AG04450 (cell line): Measurements from ENCODE around the gene SPOUT1. TPM values are rescaled to one million over a fixed set of nuclear protein-coding genes. Genes with fewer than 3 reads are reported as not detected.
"Not testable (repeated sequence)": the region's sequence is repeated elsewhere in the genome, so short reads cannot be mapped to it uniquely, and the experiment has no call there.

ENCODE experiments used
- CTCF ChIA-PET: fragments of 300-600, 350-600 bp; formaldehyde crosslinking; extraction: SDS; loops from one replicate; lab custom pipeline; 2022; ENCODE audit warnings: antibody characterized with exemption, inconsistent platforms; lab: Charles Lee
- POLR2A ChIA-PET: fragments of 350-600 bp; formaldehyde crosslinking; extraction: SDS; loops from one replicate; lab custom pipeline; 2021; ENCODE audit warnings: antibody characterized with exemption, inconsistent platforms; lab: Yijun Ruan, JAX
- DNase-seq: peaks from one replicate; pipeline ENCODE4 v3.0.0-alpha.2; 2011; ENCODE audit warnings: low read depth, low spot score
- H3K27ac ChIP-seq: one replicate; pipeline ENCODE4 v1.5.1; 2012; ENCODE audit warnings: low read depth, low read length, control low read depth
- H3K27me3 ChIP-seq: one replicate; pipeline ENCODE4 v1.6.0; 2012; ENCODE audit warnings: low read length; ENCODE audit not compliant: control insufficient read depth, insufficient read depth
- H3K4me3 ChIP-seq: 2 replicates; pipeline ENCODE4 v1.5.1; 2011; ENCODE audit warnings: mild to moderate bottlenecking, low read depth, low read length, control low read depth
- H3K9me3 ChIP-seq: 2 replicates; pipeline ENCODE4 v1.5.1; 2012; ENCODE audit warnings: low read length; ENCODE audit not compliant: control insufficient read depth, insufficient read depth
- polyA minus RNA-seq: library from RNA; depleted of rRNA, polyadenylated mRNA; stranded (reverse); fragments of >200 nt; gene quantifications from 2 replicates; pipeline ENCODE4 v1.2.3, GENCODE V29; 2011; rRNA and poly(A)+ RNA removed
- polyA plus RNA-seq: library from polyadenylated mRNA; depleted of rRNA; stranded (reverse); fragments of >200 nt; gene quantifications from 2 replicates; pipeline ENCODE4 v1.2.3, GENCODE V29; 2011; rRNA removed
- TF ChIP-seq, protein P1 (sequence below): IDR thresholded peaks from 2 replicates; pipeline ENCODE4 v1.5.1; 2011; ENCODE audit warnings: low read depth, low read length, control low read depth, inconsistent platforms

The SPOUT1 gene, protein sequence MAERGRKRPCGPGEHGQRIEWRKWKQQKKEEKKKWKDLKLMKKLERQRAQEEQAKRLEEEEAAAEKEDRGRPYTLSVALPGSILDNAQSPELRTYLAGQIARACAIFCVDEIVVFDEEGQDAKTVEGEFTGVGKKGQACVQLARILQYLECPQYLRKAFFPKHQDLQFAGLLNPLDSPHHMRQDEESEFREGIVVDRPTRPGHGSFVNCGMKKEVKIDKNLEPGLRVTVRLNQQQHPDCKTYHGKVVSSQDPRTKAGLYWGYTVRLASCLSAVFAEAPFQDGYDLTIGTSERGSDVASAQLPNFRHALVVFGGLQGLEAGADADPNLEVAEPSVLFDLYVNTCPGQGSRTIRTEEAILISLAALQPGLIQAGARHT
- polyA plus RNA-seq (19.1 and 24.7 TPM in 2 replicates), polyA minus RNA-seq (53.7 and 94.3 TPM in 2 replicates)

DNA sequence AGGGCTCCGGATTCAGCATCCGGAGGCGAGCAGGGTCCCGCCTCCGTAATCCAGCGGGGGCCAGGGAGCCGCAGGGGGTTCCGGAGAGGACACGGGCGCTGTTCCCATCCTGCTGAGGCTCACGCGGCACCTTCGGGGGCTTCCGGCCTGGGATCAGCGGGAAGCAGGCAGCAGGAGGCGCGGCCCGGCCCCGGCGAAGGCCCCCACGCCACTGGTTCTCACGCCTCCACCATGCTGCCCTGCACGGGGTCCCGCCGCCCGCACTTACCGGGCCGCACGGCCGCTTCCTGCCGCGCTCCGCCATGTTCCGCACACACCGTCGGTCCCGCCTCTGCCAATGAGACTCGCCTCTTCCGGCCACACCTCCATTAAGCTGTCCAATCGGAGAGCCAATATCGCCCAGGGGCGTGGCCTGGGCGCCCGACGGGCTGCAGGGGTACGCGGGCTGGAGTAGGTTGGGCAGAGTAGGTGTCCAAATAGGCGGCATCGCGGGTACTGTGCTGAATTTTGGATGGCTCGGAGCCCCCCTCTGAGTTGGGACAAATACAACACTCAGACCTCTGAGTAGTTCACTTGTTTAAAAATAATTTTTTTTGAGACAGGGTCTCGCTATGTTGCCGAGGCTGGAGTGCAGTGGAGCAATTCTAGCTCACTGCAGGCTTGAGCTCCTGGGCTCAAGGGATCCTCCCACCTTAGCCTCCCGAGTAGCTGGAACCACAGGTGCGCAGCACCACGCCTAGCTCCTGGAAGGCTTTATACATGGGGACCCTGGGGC, at the start of gene SPOUT1:
Gene SPOUT1 (minus strand): TSS at position 318 of the 775 bp plus-strand sequence. CDS start 14 bp downstream, at position 304.
- Histone ChIP-seq H3K4me3 (peak within 1 kb of the TSS; percentile 87), H3K27ac (peak within 1 kb of the TSS; percentile 70), H3K9me3 (no peaks in the 10 kb centered on the region; the same call in 1 of the 2 replicates), H3K27me3 (no peaks in the 10 kb centered on the region)
- DNase-seq, result peak; percentile 59
- CTCF ChIA-PET, result interaction anchor here (0.7 to 3.2 kb wide), 2 partner anchors 11 to 34 kb away, joined by 7 to 39 read pairs; partner anchors contain the start of gene ENDOG
- TF ChIP-seq, protein P1, sequence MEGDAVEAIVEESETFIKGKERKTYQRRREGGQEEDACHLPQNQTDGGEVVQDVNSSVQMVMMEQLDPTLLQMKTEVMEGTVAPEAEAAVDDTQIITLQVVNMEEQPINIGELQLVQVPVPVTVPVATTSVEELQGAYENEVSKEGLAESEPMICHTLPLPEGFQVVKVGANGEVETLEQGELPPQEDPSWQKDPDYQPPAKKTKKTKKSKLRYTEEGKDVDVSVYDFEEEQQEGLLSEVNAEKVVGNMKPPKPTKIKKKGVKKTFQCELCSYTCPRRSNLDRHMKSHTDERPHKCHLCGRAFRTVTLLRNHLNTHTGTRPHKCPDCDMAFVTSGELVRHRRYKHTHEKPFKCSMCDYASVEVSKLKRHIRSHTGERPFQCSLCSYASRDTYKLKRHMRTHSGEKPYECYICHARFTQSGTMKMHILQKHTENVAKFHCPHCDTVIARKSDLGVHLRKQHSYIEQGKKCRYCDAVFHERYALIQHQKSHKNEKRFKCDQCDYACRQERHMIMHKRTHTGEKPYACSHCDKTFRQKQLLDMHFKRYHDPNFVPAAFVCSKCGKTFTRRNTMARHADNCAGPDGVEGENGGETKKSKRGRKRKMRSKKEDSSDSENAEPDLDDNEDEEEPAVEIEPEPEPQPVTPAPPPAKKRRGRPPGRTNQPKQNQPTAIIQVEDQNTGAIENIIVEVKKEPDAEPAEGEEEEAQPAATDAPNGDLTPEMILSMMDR, result no peak
- POLR2A ChIA-PET, result interaction anchor here (0.6 to 1.4 kb wide), 3 partner anchors 10 to 240 kb away, joined by 3 to 17 read pairs (median 3); partner anchors contain the start of gene ENDOG

DNA sequence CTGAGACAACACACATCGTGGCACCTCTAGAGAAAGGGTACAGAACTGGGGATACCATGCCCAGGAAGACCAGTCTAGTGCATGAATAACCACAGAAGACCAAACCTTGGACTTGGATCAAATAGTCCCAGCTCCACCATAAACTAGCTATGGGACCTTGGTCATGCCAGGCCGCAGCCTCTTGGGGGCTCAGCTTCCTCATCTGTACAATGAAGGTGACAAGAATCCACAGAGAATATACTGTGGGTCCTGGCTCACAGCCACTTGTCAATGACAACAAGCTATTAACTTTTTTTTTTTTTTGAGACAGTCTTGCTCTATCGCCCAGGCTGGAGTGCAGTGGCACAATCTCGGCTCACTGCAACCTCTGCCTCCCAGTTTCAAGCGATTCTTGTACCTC, 48.3 kb upstream of the SPOUT1 start:
- no peak overlapping the region for H3K4me3 ChIP-seq
- POLR2A ChIA-PET, result no interaction called here
- no peaks in the 10 kb centered on the region for H3K27me3 ChIP-seq
- TF ChIP-seq, protein P1, result no peak
- no peak for DNase-seq
- CTCF ChIA-PET, result interaction anchor here (1.0 to 1.3 kb wide), 2 partner anchors 15 to 50 kb away, joined by 3 to 13 read pairs; no protein-coding TSS in a partner anchor
- no peaks in the 10 kb centered on the region for H3K9me3 ChIP-seq
- no peak overlapping the region for H3K27ac ChIP-seq

DNA sequence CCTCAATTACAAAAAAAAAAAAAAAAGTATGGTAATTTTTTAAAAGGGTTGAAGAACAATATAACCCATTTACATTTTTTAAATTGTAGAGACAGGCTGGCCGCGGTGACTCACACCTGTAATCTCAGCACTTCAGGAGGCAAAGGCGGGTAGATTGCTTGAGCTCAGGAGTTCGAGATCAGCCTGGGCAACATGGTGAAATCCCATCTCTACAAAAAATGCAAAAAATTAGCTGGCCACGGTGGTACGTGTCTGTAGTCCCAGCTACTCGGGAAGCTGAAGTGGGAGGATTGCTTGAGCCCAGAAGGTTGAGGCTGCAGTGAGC, 41.3 kb upstream of the SPOUT1 start:
- DNase-seq, H3K9me3 ChIP-seq, H3K4me3 ChIP-seq, H3K27ac ChIP-seq, H3K27me3 ChIP-seq: not testable (repeated sequence)
- POLR2A ChIA-PET, result interaction anchor here (0.7 kb wide), 1 partner anchor 189 kb away, joined by 5 read pairs; no protein-coding TSS in a partner anchor
- CTCF ChIA-PET, result interaction anchor here (0.6 to 1.5 kb wide), 2 partner anchors 22 to 57 kb away, joined by 3 to 11 read pairs; no protein-coding TSS in a partner anchor

DNA sequence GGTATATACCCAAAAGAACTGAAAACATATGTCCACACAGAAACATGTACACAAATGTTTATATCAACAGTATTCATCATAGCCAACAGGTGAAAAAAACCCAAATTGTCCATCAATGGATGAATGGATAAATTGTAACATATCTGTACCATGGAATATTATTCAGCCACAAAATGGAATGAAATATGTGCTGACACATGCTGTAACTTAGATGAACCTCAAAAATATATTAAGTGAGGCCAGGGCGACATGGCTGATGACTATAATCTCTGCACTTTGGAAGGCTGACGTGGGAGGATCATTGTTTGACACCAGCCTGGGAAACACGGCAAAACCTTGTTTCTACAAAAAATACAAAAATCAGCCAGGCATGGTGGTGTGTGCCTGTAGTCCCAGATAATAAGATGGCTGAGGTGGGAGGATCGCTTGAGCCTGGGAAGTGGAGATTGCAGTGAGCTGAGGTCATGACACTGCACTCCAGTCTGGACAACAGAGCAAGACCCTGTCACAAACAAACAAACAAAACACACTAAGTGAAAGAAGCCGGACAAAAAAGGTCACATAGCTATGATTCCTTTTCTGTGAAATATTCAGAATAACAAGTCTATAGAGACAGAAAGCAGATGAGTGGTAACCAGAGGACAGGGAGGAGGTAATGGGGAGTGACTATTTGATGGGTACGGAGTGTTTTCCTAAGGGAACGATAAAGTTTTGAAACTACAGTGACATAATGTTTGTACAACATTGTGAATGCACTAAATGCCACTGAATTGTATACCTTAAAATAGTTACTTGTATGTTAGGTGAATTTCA, 40.7 kb upstream of the SPOUT1 start:
- POLR2A ChIA-PET, result interaction anchor here (0.6 to 0.7 kb wide), 2 partner anchors 54 to 189 kb away, joined by 3 to 5 read pairs; no protein-coding TSS in a partner anchor
- TF ChIP-seq, protein P1, result no peak
- Histone ChIP-seq H3K9me3 (no peaks in the 10 kb centered on the region), H3K27ac (no peak overlapping the region), H3K4me3 (no peak overlapping the region), H3K27me3 (no peaks in the 10 kb centered on the region)
- DNase-seq, result no peak
- CTCF ChIA-PET, result interaction anchor here (0.6 to 1.5 kb wide), 2 partner anchors 21 to 58 kb away, joined by 3 to 11 read pairs; no protein-coding TSS in a partner anchor

DNA sequence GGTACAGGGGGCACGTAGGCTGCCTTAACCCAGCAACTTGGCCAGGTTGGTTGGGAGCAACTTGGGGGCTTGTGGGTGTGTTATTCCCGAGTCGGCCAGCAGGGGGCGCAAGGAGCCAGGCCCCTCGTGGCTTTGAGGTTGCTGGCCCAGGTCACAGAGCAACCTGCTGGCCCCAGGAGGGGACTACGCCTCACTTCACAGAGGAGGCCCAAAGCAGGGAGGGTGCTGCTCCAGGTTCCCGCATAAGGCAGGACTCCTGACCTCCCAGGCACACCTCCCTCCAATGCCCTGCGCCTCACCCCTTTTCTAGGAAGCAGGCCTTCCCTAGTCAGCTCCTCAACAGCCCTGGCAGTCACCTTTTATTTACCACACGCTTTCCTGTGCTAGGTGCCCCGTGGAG, 34.1 kb upstream of the SPOUT1 start:
- ChIA-PET CTCF (interaction anchor here (0.5 to 5.5 kb wide), 27 partner anchors 8 to 907 kb away, joined by 3 to 95 read pairs (median 4); partner anchors contain the start of genes SH3GLB2 and SPOUT1), POLR2A (no interaction called here)
- no peak overlapping the region for H3K27ac ChIP-seq
- DNase-seq, result no peak
- no peak overlapping the region for H3K4me3 ChIP-seq
- TF ChIP-seq, protein P1, result peak; percentile 84
- H3K27me3 ChIP-seq, result no peaks in the 10 kb centered on the region
- H3K9me3 ChIP-seq, result no peaks in the 10 kb centered on the region
